GM18498 (cell line): ENCODE measurements around the gene GRIN3A.
A peak's percentile ranks its signal among the peaks of the same experiment; 100 is the strongest.

Source experiments
- ATAC-seq: cut with Tn5 transposase; IDR thresholded peaks from one replicate; pipeline ENCODE4 v1.9.1; 2021; ENCODE audit warnings: mild to moderate bottlenecking, moderate library complexity; ENCODE audit not compliant: unreplicated experiment

Gene GRIN3A

GRCh38 chr9:101706261-101706798 is 32.1 kb downstream of the GRIN3A start:
- no peak for ATAC-seq

GRCh38 chr9:101705135-101705661 is 33.2 kb downstream of the GRIN3A start:
- peak; percentile 89 for ATAC-seq

GRCh38 chr9:101702257-101702656 is 36.2 kb downstream of the GRIN3A start:
- no peak for ATAC-seq

GRCh38 chr9:101693546-101694336 is 44.7 kb downstream of the GRIN3A start:
- ATAC-seq = no peak

- ATAC-seq = no peak
These were observed 46.8 kb downstream of the GRIN3A start for GRCh38 chr9:101691657-101692056.

- ATAC-seq = no peak
These were observed 49.4 kb downstream of the GRIN3A start for GRCh38 chr9:101689039-101689438.

- no peak for ATAC-seq
These were observed 53.8 kb downstream of the GRIN3A start for GRCh38 chr9:101684665-101685064.

GRCh38 chr9:101683236-101683635 is 55.2 kb downstream of the GRIN3A start:
- no peak for ATAC-seq

GRCh38 chr9:101677861-101678260 is 60.6 kb downstream of the GRIN3A start:
- ATAC-seq = no peak

GRCh38 chr9:101675341-101675740 is 63.1 kb downstream of the GRIN3A start:
- ATAC-seq = no peak

GRCh38 chr9:101674165-101674564 is 64.3 kb downstream of the GRIN3A start:
- ATAC-seq = no peak

- no peak for ATAC-seq
These were observed 64.8 kb downstream of the GRIN3A start for GRCh38 chr9:101673642-101674041.

GRCh38 chr9:101671567-101671966 is 66.9 kb downstream of the GRIN3A start:
- no peak for ATAC-seq

GRCh38 chr9:101668421-101668820 is 70.0 kb downstream of the GRIN3A start:
- ATAC-seq = no peak

GRCh38 chr9:101664453-101664852 is 74.0 kb downstream of the GRIN3A start:
- ATAC-seq = no peak

- no peak for ATAC-seq
These were observed 85.8 kb downstream of the GRIN3A start for GRCh38 chr9:101652601-101653175.

- peak; percentile 64 for ATAC-seq
These were observed 88.3 kb downstream of the GRIN3A start for GRCh38 chr9:101650142-101650541.

- ATAC-seq = no peak
These were observed 90.0 kb downstream of the GRIN3A start for GRCh38 chr9:101648493-101648892.

- ATAC-seq = no peak
These were observed 98.4 kb downstream of the GRIN3A start for GRCh38 chr9:101639785-101640665.

- ATAC-seq = no peak
These were observed 99.1 kb downstream of the GRIN3A start for GRCh38 chr9:101639311-101639710.

- ATAC-seq = no peak
These were observed 102.2 kb downstream of the GRIN3A start for GRCh38 chr9:101636247-101636646.
